ENCODE measurements around the gene CHST11.

The CHST11 gene

DNA sequence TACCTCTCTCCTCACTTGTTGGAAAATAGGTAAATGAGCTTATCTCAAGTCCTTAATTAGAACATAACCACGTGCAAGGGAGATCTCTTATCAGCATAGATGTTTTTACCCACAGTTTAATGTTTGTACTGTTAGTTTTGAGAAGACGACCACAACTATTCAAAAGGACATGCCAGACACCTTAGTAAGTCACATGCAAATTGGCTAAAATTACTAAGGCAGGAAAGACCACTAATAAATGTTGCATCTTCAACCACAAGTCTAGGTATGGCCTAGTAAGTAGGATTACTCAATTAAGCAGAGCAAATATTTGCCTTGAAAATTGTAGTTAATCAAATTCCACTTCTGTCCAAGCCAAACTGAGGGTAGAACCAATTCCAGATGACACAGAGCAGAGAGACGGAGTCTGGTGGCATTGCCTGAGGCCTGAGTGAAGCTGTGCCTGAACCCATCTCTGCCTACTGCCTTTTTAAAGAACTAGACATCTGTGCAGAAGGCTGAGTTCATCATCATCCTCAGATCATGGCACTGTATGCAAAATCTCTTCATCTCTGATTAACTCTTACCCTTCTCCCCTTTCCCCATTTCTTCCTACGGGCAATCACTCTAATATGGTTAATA is 29.7 kb upstream of the CHST11 start:
- no peaks in the 10 kb centered on the region for H3K4me1 ChIP-seq (ENCODE audit: control insufficient read depth in 1 of 2, insufficient read depth in 2 of 2, low read length in 2 of 2)
- no peaks in the 10 kb centered on the region for H3K36me3 ChIP-seq (ENCODE audit: control insufficient read depth in 1 of 2, insufficient read depth in 2 of 2, low read length in 2 of 2)
- no peak overlapping the region for H3K4me3 ChIP-seq (ENCODE audit: low read depth in 1 of 2, low read length in 2 of 2)
- no peaks in the 10 kb centered on the region for H3K27me3 ChIP-seq (ENCODE audit: control insufficient read depth in 1 of 2, insufficient read depth in 2 of 2, low read length in 2 of 2)
- H3K9me3 ChIP-seq (ENCODE audit: control insufficient read depth in 1 of 2, low read length in 2 of 2): no peaks in the 10 kb centered on the region
- H3K9ac ChIP-seq (ENCODE audit: low read depth in 1 of 2, low read length in 2 of 2): no peak overlapping the region
- no peak overlapping the region for H3K27ac ChIP-seq (ENCODE audit: low read depth, low read length)

DNA sequence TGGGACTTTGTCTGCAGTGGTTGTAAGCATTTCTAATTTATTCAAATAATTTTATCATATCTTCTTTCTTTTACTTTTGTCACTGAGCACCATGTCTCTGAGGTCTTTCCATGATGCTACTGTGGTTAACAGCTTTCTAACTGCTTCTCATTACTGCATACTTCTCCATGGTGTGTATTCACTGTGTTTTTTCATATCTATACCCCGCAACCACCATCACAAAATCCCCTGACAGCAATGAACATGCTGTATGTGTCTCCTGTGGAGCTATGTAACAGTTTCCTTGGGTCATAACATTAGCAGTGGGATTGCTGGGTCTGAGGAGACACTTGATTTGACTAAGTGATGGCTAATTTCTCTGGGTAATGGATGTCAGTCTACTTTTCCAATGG is 29.2 kb upstream of the CHST11 start:
- Histone ChIP-seq H3K9me3 (ENCODE audit: control insufficient read depth in 1 of 2, low read length in 2 of 2) (no peaks in the 10 kb centered on the region), H3K27me3 (ENCODE audit: control insufficient read depth in 1 of 2, insufficient read depth in 2 of 2, low read length in 2 of 2) (no peaks in the 10 kb centered on the region), H3K27ac (ENCODE audit: low read depth, low read length) (no peak overlapping the region), H3K36me3 (ENCODE audit: control insufficient read depth in 1 of 2, insufficient read depth in 2 of 2, low read length in 2 of 2) (no peaks in the 10 kb centered on the region), H3K4me1 (ENCODE audit: control insufficient read depth in 1 of 2, insufficient read depth in 2 of 2, low read length in 2 of 2) (no peaks in the 10 kb centered on the region), H3K4me3 (ENCODE audit: low read depth in 1 of 2, low read length in 2 of 2) (no peak overlapping the region), H3K9ac (ENCODE audit: low read depth in 1 of 2, low read length in 2 of 2) (no peak overlapping the region)

DNA sequence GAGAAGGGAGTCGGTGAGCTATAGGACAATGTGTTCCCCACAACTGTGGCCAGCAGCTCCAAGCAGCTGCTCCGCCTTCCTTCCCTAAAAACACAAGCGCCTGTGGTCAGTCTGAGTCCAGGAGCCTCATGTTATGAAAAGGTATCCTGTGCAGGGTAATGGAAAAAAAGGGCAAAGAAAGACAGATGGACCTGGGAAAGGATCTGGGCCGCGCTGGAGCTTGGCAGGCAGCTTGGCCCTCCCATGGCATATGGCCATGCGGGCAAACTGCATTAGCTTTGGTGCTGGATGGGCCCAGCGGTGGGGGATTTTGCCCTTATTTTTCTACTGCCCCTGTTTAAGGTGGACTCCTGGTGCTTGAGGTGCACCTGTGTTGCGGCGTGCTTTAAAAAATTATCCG is 23.7 kb upstream of the CHST11 start:
- no peak overlapping the region for H3K4me3 ChIP-seq (ENCODE audit: low read depth in 1 of 2, low read length in 2 of 2)
- peaks cover 0 to 12% of the 10 kb centered on the region in 2 donors for H3K27me3 ChIP-seq (ENCODE audit: control insufficient read depth in 1 of 2, insufficient read depth in 2 of 2, low read length in 2 of 2)

DNA sequence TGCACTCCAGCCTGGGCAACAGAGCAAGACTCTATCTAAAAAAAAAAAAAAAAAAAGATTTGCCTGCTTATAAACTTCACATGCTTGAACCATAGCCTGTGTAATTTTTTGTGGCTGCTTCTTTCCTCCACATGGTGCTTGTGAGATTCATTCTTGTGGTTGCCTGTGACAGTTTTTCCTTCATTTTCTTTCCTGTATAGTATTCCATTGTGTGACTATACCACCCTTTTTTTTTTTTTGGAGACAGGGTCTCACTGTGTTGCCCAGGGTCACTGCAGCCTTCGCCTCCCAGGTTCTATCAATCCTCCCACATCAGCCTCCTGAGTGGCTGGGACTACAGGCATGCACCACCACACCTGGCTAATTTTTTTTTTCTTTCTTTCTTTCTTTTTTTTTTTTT is 22.6 kb upstream of the CHST11 start:
- Histone ChIP-seq H3K4me3 (ENCODE audit: low read depth in 1 of 2, low read length in 2 of 2) (no peak overlapping the region), H3K9me3 (ENCODE audit: control insufficient read depth in 1 of 2, low read length in 2 of 2) (no peaks in the 10 kb centered on the region), H3K27me3 (ENCODE audit: control insufficient read depth in 1 of 2, insufficient read depth in 2 of 2, low read length in 2 of 2) (peaks cover 0 to 12% of the 10 kb centered on the region in 2 donors), H3K9ac (ENCODE audit: low read depth in 1 of 2, low read length in 2 of 2) (no peak overlapping the region), H3K36me3 (ENCODE audit: control insufficient read depth in 1 of 2, insufficient read depth in 2 of 2, low read length in 2 of 2) (no peaks in the 10 kb centered on the region), H3K4me1 (ENCODE audit: control insufficient read depth in 1 of 2, insufficient read depth in 2 of 2, low read length in 2 of 2) (peaks cover 0 to 9% of the 10 kb centered on the region in 2 donors), H3K27ac (ENCODE audit: low read depth, low read length) (no peak overlapping the region)

More for the DNA sequence above, 23.7 kb upstream of the CHST11 start:
- no peak overlapping the region for H3K27ac ChIP-seq (ENCODE audit: low read depth, low read length)
- no peak overlapping the region for H3K9ac ChIP-seq (ENCODE audit: low read depth in 1 of 2, low read length in 2 of 2)
- H3K9me3 ChIP-seq (ENCODE audit: control insufficient read depth in 1 of 2, low read length in 2 of 2): no peaks in the 10 kb centered on the region
- no peaks in the 10 kb centered on the region for H3K36me3 ChIP-seq (ENCODE audit: control insufficient read depth in 1 of 2, insufficient read depth in 2 of 2, low read length in 2 of 2)
- H3K4me1 ChIP-seq (ENCODE audit: control insufficient read depth in 1 of 2, insufficient read depth in 2 of 2, low read length in 2 of 2): no peaks in the 10 kb centered on the region

DNA sequence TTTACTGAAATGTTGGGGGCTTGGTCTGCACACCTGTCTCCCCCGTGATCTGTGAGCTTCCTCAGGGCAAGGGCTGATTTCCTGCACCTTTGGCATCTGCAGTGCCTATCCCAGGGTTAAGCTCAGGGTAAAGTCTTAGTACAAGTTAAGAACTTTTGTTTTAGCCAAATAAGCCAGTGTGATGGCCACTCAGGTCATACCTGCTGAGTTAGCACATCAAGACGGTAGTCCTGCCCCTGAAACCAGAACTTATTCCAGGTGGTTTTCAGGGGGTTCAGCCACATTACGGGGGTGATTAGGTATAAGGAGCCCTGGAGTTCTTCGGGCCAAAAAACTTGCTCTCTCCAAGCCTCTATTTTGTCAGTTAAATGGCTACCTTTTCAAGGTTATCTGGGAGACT is 21.6 kb upstream of the CHST11 start:
- Histone ChIP-seq H3K36me3 (ENCODE audit: control insufficient read depth in 1 of 2, insufficient read depth in 2 of 2, low read length in 2 of 2) (no peaks in the 10 kb centered on the region), H3K27me3 (ENCODE audit: control insufficient read depth in 1 of 2, insufficient read depth in 2 of 2, low read length in 2 of 2) (peaks cover 0 to 12% of the 10 kb centered on the region in 2 donors), H3K27ac (ENCODE audit: low read depth, low read length) (no peak overlapping the region), H3K4me1 (ENCODE audit: control insufficient read depth in 1 of 2, insufficient read depth in 2 of 2, low read length in 2 of 2) (peaks cover 0 to 14% of the 10 kb centered on the region in 2 donors), H3K9me3 (ENCODE audit: control insufficient read depth in 1 of 2, low read length in 2 of 2) (no peaks in the 10 kb centered on the region), H3K9ac (ENCODE audit: low read depth in 1 of 2, low read length in 2 of 2) (no peak overlapping the region), H3K4me3 (ENCODE audit: low read depth in 1 of 2, low read length in 2 of 2) (no peak overlapping the region)

DNA sequence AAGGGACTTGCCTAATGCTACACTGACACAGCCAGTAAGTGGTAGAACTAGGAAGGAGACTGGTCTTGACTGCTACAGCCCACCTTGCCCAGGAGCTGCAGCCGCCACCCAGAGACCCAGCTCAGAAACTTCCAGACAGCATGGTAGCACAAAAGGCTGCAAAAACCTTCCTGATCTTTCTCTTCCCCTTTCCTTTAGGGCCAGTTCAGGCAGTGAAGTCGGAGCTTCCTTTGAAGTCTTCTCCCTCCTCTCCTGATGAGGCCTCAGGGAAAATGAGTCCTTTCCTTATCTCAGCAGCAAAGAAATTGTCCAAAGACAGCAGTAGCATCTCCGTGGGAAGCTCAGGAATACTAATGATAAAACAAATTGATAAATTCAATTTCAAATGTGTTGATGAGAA is 21.0 kb upstream of the CHST11 start:
- H3K4me3 ChIP-seq (ENCODE audit: low read depth in 1 of 2, low read length in 2 of 2): no peak overlapping the region
- peaks cover 0 to 12% of the 10 kb centered on the region in 2 donors for H3K27me3 ChIP-seq (ENCODE audit: control insufficient read depth in 1 of 2, insufficient read depth in 2 of 2, low read length in 2 of 2)
- H3K27ac ChIP-seq (ENCODE audit: low read depth, low read length): no peak overlapping the region
- peaks cover 0 to 14% of the 10 kb centered on the region in 2 donors for H3K4me1 ChIP-seq (ENCODE audit: control insufficient read depth in 1 of 2, insufficient read depth in 2 of 2, low read length in 2 of 2)
- no peaks in the 10 kb centered on the region for H3K36me3 ChIP-seq (ENCODE audit: control insufficient read depth in 1 of 2, insufficient read depth in 2 of 2, low read length in 2 of 2)
- no peaks in the 10 kb centered on the region for H3K9me3 ChIP-seq (ENCODE audit: control insufficient read depth in 1 of 2, low read length in 2 of 2)
- H3K9ac ChIP-seq (ENCODE audit: low read depth in 1 of 2, low read length in 2 of 2): no peak overlapping the region

DNA sequence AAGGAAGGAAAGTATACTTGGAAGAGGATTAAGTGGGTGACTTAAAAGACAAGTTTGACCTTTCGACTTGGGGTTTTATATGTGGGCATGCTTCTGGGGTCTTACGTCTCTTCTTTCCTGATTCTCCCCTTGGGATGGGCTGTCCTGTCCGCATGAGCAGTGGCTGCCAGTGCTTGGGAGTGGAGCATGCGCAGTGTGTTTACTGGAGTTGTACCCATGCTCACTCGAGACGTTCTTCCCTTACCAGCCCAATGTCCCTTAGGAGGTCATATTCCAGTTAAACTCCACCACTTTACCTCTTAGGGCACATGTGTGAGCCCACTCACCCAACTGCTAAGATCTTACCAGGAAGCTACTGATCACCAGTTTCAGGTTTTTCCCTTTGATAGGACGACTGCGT is 20.0 kb upstream of the CHST11 start:
- Histone ChIP-seq H3K9ac (ENCODE audit: low read depth in 1 of 2, low read length in 2 of 2) (no peak overlapping the region), H3K36me3 (ENCODE audit: control insufficient read depth in 1 of 2, insufficient read depth in 2 of 2, low read length in 2 of 2) (no peaks in the 10 kb centered on the region), H3K4me1 (ENCODE audit: control insufficient read depth in 1 of 2, insufficient read depth in 2 of 2, low read length in 2 of 2) (peaks cover 0 to 14% of the 10 kb centered on the region in 2 donors), H3K9me3 (ENCODE audit: control insufficient read depth in 1 of 2, low read length in 2 of 2) (no peaks in the 10 kb centered on the region), H3K4me3 (ENCODE audit: low read depth in 1 of 2, low read length in 2 of 2) (no peak overlapping the region), H3K27me3 (ENCODE audit: control insufficient read depth in 1 of 2, insufficient read depth in 2 of 2, low read length in 2 of 2) (peaks cover 0 to 12% of the 10 kb centered on the region in 2 donors), H3K27ac (ENCODE audit: low read depth, low read length) (no peak overlapping the region)

DNA sequence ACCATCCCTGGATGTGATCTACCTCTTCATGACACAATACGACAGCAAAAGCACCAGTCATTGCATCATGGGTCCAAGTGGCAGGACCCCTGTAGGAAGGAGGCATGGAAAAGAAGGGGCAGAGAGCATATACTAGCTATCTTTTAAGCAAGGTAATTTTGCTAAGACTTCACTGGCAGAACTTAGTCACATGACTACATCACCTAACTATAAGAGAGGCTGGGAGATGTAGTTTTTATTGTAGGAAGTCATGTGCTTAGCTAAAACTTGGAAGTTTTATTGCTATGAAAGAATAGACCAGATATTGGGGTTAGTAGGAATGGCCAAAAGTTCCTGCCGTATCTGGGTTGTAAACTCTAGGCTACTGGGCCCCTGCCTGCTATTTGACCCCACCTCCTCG is 18.6 kb upstream of the CHST11 start:
- Histone ChIP-seq H3K9ac (ENCODE audit: low read depth in 1 of 2, low read length in 2 of 2) (no peak overlapping the region), H3K36me3 (ENCODE audit: control insufficient read depth in 1 of 2, insufficient read depth in 2 of 2, low read length in 2 of 2) (no peaks in the 10 kb centered on the region), H3K27ac (ENCODE audit: low read depth, low read length) (no peak overlapping the region), H3K4me3 (ENCODE audit: low read depth in 1 of 2, low read length in 2 of 2) (no peak overlapping the region), H3K4me1 (ENCODE audit: control insufficient read depth in 1 of 2, insufficient read depth in 2 of 2, low read length in 2 of 2) (peaks cover 0 to 14% of the 10 kb centered on the region in 2 donors), H3K9me3 (ENCODE audit: control insufficient read depth in 1 of 2, low read length in 2 of 2) (no peaks in the 10 kb centered on the region), H3K27me3 (ENCODE audit: control insufficient read depth in 1 of 2, insufficient read depth in 2 of 2, low read length in 2 of 2) (peaks cover 0 to 12% of the 10 kb centered on the region in 2 donors)

DNA sequence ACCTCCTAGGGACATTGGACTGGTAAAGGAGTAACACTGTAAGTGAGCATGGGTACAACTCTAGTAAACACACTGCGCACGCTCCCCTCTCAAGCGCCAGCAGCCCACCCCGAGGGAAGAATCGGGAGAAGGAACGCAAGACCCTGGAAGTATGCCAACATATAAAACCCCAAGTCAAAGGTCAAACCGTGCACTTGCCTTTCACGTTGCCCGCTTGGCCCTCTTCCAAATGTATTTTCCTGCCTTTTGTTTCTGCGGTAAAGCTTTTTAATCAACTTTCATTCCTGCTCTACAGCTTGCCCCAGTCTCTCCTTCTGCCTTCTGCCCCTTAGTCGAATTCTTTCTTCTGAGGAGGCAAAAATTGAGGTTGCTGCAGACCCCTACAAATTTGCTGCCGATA is 17.6 kb upstream of the CHST11 start:
- peaks cover 0 to 14% of the 10 kb centered on the region in 2 donors for H3K4me1 ChIP-seq (ENCODE audit: control insufficient read depth in 1 of 2, insufficient read depth in 2 of 2, low read length in 2 of 2)
- no peak overlapping the region for H3K9ac ChIP-seq (ENCODE audit: low read depth in 1 of 2, low read length in 2 of 2)
- no peaks in the 10 kb centered on the region for H3K36me3 ChIP-seq (ENCODE audit: control insufficient read depth in 1 of 2, insufficient read depth in 2 of 2, low read length in 2 of 2)

DNA sequence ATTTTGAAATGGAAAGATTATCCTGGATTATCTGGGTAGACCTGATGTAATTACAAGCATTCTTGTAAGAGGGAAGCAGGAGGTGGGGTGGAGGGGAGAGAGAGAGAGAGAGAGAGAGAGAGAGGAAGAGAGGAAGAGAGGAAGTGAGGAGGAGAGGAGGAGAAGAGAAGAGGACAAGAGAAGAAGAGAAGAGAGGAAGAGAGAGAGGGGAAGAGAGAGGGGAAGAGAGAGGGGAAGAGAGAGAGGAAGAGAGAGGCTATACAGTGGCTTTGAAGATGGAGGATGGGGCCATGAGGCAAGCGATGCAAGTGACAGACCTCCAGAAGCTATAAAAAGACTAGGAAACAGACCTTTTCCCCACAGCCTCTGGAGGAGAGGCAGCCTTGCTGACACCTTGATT is 13.7 kb upstream of the CHST11 start:
- Histone ChIP-seq H3K4me1 (ENCODE audit: control insufficient read depth in 1 of 2, insufficient read depth in 2 of 2, low read length in 2 of 2) (peaks cover 0 to 14% of the 10 kb centered on the region in 2 donors), H3K27me3 (ENCODE audit: control insufficient read depth in 1 of 2, insufficient read depth in 2 of 2, low read length in 2 of 2) (no peaks in the 10 kb centered on the region), H3K36me3 (ENCODE audit: control insufficient read depth in 1 of 2, insufficient read depth in 2 of 2, low read length in 2 of 2) (no peaks in the 10 kb centered on the region), H3K4me3 (ENCODE audit: low read depth in 1 of 2, low read length in 2 of 2) (no peak overlapping the region), H3K9ac (ENCODE audit: low read depth in 1 of 2, low read length in 2 of 2) (no peak overlapping the region), H3K27ac (ENCODE audit: low read depth, low read length) (no peak overlapping the region), H3K9me3 (ENCODE audit: control insufficient read depth in 1 of 2, low read length in 2 of 2) (no peaks in the 10 kb centered on the region)

More for the DNA sequence above, 17.6 kb upstream of the CHST11 start:
- no peaks in the 10 kb centered on the region for H3K9me3 ChIP-seq (ENCODE audit: control insufficient read depth in 1 of 2, low read length in 2 of 2)
- H3K27ac ChIP-seq (ENCODE audit: low read depth, low read length): no peak overlapping the region
- H3K27me3 ChIP-seq (ENCODE audit: control insufficient read depth in 1 of 2, insufficient read depth in 2 of 2, low read length in 2 of 2): peaks cover 0 to 12% of the 10 kb centered on the region in 2 donors
- H3K4me3 ChIP-seq (ENCODE audit: low read depth in 1 of 2, low read length in 2 of 2): peak overlapping the region in 1 of 2 donors; percentile 57
